GM21529 (cell line): ENCODE measurements around the gene ACAA1.

Source experiments
- ATAC-seq: cut with Tn5 transposase; IDR thresholded peaks from one replicate; pipeline ENCODE4 v1.9.1; 2021; ENCODE audit not compliant: unreplicated experiment

The ACAA1 gene

GRCh38 chr3:38119821-38120692 lies 16.9 kb downstream of the ACAA1 start:
- no peak for ATAC-seq

GRCh38 chr3:38119248-38119544 lies 17.7 kb downstream of the ACAA1 start:
- no peak for ATAC-seq

- no peak for ATAC-seq
Observed at GRCh38 chr3:38118421-38119247, 18.3 kb downstream of the ACAA1 start.

- ATAC-seq: peak; percentile 76
Observed at GRCh38 chr3:38117748-38118420, 19.0 kb downstream of the ACAA1 start.

- ATAC-seq: no peak
Observed at GRCh38 chr3:38117163-38117716, 19.7 kb downstream of the ACAA1 start.

- no peak for ATAC-seq
Observed at GRCh38 chr3:38116471-38117162, 20.3 kb downstream of the ACAA1 start.

DNA sequence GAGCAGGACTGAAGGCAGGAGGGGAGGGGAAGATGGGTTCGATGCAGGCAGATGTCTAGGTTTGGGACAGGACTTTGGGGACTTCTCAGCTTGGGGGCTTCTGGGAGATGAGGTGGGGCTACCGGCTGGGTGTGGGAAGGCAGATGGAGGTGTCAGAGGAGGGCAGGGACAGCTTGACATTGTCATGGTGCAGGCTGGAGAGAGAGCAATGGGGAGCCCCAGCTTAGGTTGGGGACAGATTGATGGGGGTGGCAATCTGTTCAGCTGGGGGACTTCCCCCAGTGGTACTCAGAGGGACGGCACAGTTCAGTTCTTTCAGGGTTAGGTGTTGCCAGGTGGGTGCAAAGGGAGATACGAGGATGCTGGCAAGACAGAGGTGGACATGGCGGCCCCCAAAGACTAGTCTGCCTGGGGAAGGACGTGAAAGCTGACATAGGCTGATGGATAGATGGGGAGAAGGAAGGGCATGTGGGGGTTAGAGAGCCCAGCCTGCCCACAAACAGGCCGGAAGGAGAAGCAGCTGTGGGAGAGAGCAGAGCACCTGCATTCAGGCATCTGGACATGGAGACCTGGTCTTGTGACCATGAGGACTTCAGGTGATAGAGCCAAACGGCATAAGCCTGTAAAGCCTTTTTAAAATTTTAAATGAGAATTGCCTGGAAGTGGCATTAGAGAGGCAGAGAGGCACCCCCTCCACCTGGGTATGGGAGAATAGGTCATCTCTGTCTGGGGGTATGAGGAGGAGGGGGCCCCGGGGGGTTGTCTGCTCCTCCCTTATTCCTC lies 21.1 kb downstream of the ACAA1 start:
- ATAC-seq: no peak

- no peak for ATAC-seq
Observed at GRCh38 chr3:38114875-38115644, 21.9 kb downstream of the ACAA1 start.

- no peak for ATAC-seq
Observed at GRCh38 chr3:38114052-38114874, 22.7 kb downstream of the ACAA1 start.

- ATAC-seq: no peak
Observed at GRCh38 chr3:38112378-38112761, 24.6 kb downstream of the ACAA1 start.

DNA sequence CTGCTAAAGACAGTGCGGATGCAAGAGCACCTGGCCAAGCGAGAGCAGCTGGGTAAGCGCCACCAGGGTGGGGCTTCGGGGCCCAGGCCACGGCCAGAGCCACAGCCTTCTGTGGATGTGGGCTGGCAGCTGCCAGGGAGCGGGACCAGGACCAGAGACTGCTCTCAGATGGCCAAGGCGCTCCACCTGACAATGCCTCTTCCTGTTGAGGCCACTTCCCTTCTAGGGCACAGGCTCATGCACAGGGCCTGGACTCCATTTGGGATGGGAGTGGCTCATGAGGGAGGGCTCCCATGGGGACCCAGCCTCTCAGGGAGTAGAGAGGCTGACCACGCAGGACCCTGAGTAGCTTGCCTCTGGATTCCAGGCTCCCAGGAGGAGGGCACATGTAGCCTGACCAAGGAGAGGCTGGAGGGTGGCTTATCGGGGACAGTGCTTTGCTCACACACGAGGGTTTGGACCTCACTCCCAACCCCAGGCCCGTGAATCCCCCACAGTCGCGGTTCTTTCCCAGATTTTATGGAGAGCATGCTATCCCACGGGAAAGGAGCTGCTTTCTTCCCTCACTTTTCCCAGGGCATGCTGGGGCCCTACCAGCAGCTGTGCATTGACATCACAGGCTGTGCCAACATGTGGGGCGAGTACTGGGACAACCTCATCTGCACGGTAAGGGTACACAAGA lies 25.1 kb downstream of the ACAA1 start:
- no peak for ATAC-seq

DNA sequence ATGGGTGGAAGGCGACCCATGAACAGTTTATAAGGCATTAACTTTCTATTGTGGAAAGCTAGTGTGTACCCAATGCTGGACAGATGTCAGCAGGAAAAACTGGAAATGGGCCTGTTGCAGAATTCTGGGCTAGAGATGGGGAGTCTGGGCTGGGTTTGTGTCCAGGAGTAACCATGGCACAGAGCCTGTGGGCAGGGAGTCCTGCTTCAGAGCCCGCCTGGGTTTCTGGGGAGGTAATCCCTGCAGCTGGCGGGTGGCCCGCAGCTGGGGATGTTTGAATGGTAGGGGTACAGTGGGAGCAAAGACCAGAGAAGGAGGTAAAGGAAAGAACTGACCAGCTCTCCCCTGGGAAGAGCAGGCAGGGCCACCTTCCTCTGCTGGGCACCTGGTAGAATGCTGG lies 25.7 kb downstream of the ACAA1 start:
- no peak for ATAC-seq

- ATAC-seq: no peak
Observed at GRCh38 chr3:38110314-38111050, 26.4 kb downstream of the ACAA1 start.

DNA sequence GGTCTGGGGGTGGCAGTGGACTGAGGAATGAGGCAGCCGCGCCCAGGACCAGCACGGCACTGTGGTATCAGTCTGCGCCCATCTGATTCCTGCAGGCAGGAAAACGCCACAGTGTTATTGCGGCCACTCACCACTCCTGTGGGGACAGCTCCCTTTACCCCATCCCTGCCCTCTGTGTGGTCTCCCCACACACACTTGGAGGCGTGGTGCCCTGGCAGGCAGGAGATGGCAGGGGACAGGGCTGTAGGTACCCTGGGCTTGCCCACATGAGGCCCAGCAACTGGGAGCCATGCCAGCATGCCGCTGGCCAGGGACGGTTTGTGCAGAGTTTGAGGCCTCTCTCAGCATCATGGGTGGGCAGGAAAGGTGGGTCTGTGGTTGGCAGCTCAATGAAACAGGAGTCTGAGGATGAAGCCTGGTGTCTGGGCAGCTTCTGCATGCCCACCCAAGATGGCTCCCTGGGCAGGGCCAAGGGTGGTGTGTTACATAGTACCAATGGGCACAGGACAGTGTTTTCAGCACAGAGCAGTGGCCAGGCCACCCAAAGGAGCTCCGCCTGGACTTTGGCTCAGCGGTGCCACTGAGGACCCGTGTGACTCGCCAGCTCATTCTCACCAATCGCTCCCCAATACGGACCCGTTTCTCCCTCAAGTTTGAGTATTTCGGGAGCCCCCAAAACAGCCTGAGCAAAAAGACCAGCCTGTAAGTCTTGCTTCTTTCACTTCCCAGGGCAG lies 27.2 kb downstream of the ACAA1 start:
- ATAC-seq: no peak

DNA sequence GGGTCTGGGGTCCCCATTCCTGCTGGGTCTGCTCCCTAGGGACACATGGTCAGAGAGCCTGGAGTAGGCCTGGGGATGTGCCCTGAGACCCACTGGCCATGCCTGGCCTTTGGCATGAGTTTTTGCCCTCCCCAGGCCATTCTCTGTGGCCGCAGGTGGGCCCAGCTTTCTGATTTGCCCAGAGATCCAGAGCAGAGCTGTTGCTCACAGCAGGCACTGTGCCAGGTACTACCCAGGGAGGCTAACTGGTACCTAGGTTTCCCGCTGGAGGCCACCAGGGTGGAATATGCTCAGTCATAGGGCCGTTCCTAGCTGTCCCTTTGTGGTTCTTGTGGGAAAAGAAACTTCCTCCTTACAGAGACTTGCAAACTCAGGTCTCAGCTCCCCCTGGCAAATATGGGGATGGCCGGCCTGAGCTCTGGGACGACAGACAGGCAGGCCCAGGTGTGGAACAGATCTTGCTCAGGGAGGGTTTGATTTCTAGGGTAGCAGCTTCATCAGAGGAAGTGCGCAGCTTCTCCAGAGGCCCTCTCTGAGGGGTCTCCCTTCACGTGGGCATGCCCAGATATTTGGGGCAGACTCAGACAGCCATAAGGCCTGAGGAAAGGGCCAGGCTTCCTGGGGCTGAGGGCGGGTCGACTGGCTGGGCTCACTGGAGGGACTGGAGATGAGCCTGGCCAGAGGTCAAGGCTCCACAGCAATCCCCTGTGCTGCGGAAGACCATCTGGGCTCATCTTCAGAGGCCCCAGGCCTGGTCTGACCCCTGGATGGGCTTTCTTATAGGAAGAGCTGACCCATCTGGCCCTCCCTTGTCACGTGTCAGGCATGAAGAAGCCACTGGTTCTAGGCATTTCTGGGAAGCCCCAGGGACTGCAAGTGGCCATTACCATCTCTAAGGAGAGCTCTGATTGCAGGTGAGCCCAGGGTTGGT lies 28.0 kb downstream of the ACAA1 start:
- ATAC-seq: no peak
